Measurements from ENCODE around the gene ALG14. TPM values are rescaled to one million over a fixed set of nuclear protein-coding genes. Genes with fewer than 3 reads are reported as not detected.

ALG14 gene
- polyA plus RNA-seq, 1 of the 3 experiments (the other 2 are of a cell fraction) = 2.5 TPM

GRCh38 chr1:95049935-95050334 is 22.8 kb downstream of the ALG14 start:
- TF ChIP-seq NFIC (IDR thresholded peaks at IDR 0.05; ENCODE audit: borderline replicate concordance) = no peak
- TF ChIP-seq MEF2A (IDR thresholded peaks at IDR 0.05; ENCODE audit: borderline replicate concordance, low read depth) = no peak
- TF ChIP-seq SMC3 (IDR thresholded peaks at IDR 0.05; ENCODE audit: low read depth, low read length) = no peak
- no peak for TF ChIP-seq TEAD4 (IDR thresholded peaks at IDR 0.05; ENCODE audit: borderline replicate concordance, insufficient read depth)
- no peak for TF ChIP-seq POLR2AphosphoS5 (IDR thresholded peaks at IDR 0.05; ENCODE audit: low read depth, low read length)
- TF ChIP-seq GABPA (IDR thresholded peaks at IDR 0.05; ENCODE audit: low read depth) = no peak
- no peak for TF ChIP-seq YY1 (IDR thresholded peaks at IDR 0.05; ENCODE audit: low read depth)
- TF ChIP-seq FOXJ3 (CRISPR knock-in tag; IDR thresholded peaks at IDR 0.05) = no peak
- TF ChIP-seq RCOR1 (IDR thresholded peaks at IDR 0.05; ENCODE audit: low read length) = no peak
- no peak for TF ChIP-seq NRF1 (IDR thresholded peaks at IDR 0.05; ENCODE audit: low read depth, low read length)
- no peak for TF ChIP-seq SIN3A (IDR thresholded peaks at IDR 0.05; ENCODE audit: borderline replicate concordance, low read depth, low read length)
- no peak for TF ChIP-seq EP300 (IDR thresholded peaks at IDR 0.05; ENCODE audit: borderline replicate concordance in 1 of 2, low read depth in 1 of 2, low read length in 1 of 2)
- TF ChIP-seq, protein P1, sequence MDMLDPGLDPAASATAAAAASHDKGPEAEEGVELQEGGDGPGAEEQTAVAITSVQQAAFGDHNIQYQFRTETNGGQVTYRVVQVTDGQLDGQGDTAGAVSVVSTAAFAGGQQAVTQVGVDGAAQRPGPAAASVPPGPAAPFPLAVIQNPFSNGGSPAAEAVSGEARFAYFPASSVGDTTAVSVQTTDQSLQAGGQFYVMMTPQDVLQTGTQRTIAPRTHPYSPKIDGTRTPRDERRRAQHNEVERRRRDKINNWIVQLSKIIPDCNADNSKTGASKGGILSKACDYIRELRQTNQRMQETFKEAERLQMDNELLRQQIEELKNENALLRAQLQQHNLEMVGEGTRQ (IDR thresholded peaks at IDR 0.05; ENCODE audit: borderline replicate concordance, low read depth, low read length) = no peak
- CTCF ChIA-PET = interaction anchor here (0.8 to 1.5 kb wide), 6 partner anchors 8 to 242 kb away, joined by 3 to 11 read pairs (median 4); partner anchors contain the start of gene RWDD3

DNA sequence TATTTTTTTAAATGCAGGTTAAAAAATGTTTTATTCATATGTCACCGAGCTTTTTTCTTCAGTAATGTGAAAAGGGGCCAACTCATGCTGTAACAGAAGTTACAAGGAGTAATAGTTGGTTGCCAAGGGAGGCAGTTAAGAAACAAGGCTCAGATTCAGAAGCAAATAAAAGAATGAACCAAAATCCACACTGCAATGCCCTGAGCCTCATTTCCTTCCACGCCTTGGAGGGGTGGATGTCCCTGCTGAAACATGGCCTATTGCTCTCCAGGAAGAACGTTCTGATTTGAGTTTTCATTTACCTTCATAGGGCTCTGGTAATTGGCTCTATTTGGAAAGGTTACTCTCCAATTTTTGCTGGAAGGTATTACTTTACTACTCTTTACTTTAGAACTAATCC is 24.4 kb downstream of the ALG14 start:
- H3K79me2 ChIP-seq (ENCODE audit: insufficient read depth) = no peaks in the 10 kb centered on the region
- no peak overlapping the region for H3K4me2 ChIP-seq
- no peaks in the 10 kb centered on the region for H3K9me2 ChIP-seq
- no peaks in the 10 kb centered on the region for H3K27me3 ChIP-seq (ENCODE audit: insufficient read depth)
- H4K20me1 ChIP-seq (ENCODE audit: insufficient read depth) = no peaks in the 10 kb centered on the region
- no peak for DNase-seq
- no peak overlapping the region for H3K4me3 ChIP-seq (ENCODE audit: low read depth in 2 of 2, low read length in 1 of 2)
- WGBS (ENCODE audit: low lambda C conversion rate) = 78% methylated on average over 3 of the region's 3 CpGs
- H3K9ac ChIP-seq = no peak overlapping the region
- H3K27ac ChIP-seq (ENCODE audit: low read depth in 2 of 2, low read length in 1 of 2) = peak overlapping the region in 1 of 2 experiments; percentile 48; a peak in 1 of 4 replicates
- H3K9me3 ChIP-seq = no peaks in the 10 kb centered on the region
- TF ChIP-seq FOXJ3 (CRISPR knock-in tag; IDR thresholded peaks at IDR 0.05) = no peak
- TF ChIP-seq SMC3 (IDR thresholded peaks at IDR 0.05; ENCODE audit: low read depth, low read length) = no peak
- no peak for TF ChIP-seq NFIC (IDR thresholded peaks at IDR 0.05; ENCODE audit: borderline replicate concordance)
- TF ChIP-seq PBX3 (IDR thresholded peaks at IDR 0.05) = no peak
- TF ChIP-seq, protein P2, sequence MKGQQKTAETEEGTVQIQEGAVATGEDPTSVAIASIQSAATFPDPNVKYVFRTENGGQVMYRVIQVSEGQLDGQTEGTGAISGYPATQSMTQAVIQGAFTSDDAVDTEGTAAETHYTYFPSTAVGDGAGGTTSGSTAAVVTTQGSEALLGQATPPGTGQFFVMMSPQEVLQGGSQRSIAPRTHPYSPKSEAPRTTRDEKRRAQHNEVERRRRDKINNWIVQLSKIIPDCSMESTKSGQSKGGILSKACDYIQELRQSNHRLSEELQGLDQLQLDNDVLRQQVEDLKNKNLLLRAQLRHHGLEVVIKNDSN (IDR thresholded peaks at IDR 0.05; ENCODE audit: borderline replicate concordance, low read depth) = no peak
- no peak for TF ChIP-seq RAD21 (IDR thresholded peaks at IDR 0.05; ENCODE audit: low read length)
- TF ChIP-seq, protein P1 (IDR thresholded peaks at IDR 0.05; ENCODE audit: borderline replicate concordance, low read depth, low read length) = no peak
- TF ChIP-seq MAX (IDR thresholded peaks at IDR 0.05; ENCODE audit: low read depth) = no peak
- no peak for TF ChIP-seq CTCF (IDR thresholded peaks at IDR 0.05)
- no peak for TF ChIP-seq FOXM1 (IDR thresholded peaks at IDR 0.05; ENCODE audit: low read depth)
- no peak for TF ChIP-seq EZH2phosphoT487 (IDR thresholded peaks at IDR 0.05; ENCODE audit: borderline replicate concordance, low read depth)
- no peak for TF ChIP-seq POLR2AphosphoS5 (IDR thresholded peaks at IDR 0.05; ENCODE audit: low read depth, low read length)
- TF ChIP-seq GABPA (IDR thresholded peaks at IDR 0.05; ENCODE audit: low read depth) = no peak
- TF ChIP-seq RFX5 (IDR thresholded peaks at IDR 0.05; ENCODE audit: low read length) = no peak
- peaks cover 0 to 13% of the 10 kb centered on the region in 2 experiments; a peak in 2 of 4 replicates for H3K4me1 ChIP-seq (ENCODE audit: control insufficient read depth in 1 of 2, insufficient read depth in 2 of 2, low read depth in 1 of 2, low read length in 1 of 2)
- H3F3A ChIP-seq (replicated peaks; ENCODE audit: insufficient read depth) = no peaks in the 10 kb centered on the region
- no peaks in the 10 kb centered on the region for H3K36me3 ChIP-seq (replicated peaks in 1 of 2; ENCODE audit: control insufficient read depth in 1 of 2, insufficient read depth in 2 of 2, low read length in 1 of 2)
- no peak overlapping the region for H2AFZ ChIP-seq (ENCODE audit: low read depth)
- ChIA-PET POLR2A (no interaction called here), CTCF (interaction anchor here (0.7 to 2.4 kb wide), 4 partner anchors 13 to 223 kb away, joined by 4 to 11 read pairs (median 7); no protein-coding TSS in a partner anchor)

More at GRCh38 chr1:95049935-95050334, 22.8 kb downstream of the ALG14 start:
- no peak overlapping the region for H3K4me2 ChIP-seq
- H3K9ac ChIP-seq = no peak overlapping the region
- H3K79me2 ChIP-seq (ENCODE audit: insufficient read depth) = no peaks in the 10 kb centered on the region
- 67% methylated on average over 5 of the region's 5 CpGs for WGBS (ENCODE audit: low lambda C conversion rate)
- H4K20me1 ChIP-seq (ENCODE audit: insufficient read depth) = no peaks in the 10 kb centered on the region
- no peaks in the 10 kb centered on the region for H3K36me3 ChIP-seq (replicated peaks in 1 of 2; ENCODE audit: control insufficient read depth in 1 of 2, insufficient read depth in 2 of 2, low read length in 1 of 2)
- POLR2A ChIA-PET = no interaction called here
- DNase-seq = no peak
- H3K27me3 ChIP-seq (ENCODE audit: insufficient read depth) = no peaks in the 10 kb centered on the region
- no peaks in the 10 kb centered on the region for H3K9me3 ChIP-seq
- H3K9me2 ChIP-seq = no peaks in the 10 kb centered on the region
- peak overlapping the region in 1 of 2 experiments; percentile 79; a peak in 2 of 4 replicates for H3K27ac ChIP-seq (ENCODE audit: low read depth in 2 of 2, low read length in 1 of 2)
- peaks cover 0 to 13% of the 10 kb centered on the region in 2 experiments; a peak in 2 of 4 replicates for H3K4me1 ChIP-seq (ENCODE audit: control insufficient read depth in 1 of 2, insufficient read depth in 2 of 2, low read depth in 1 of 2, low read length in 1 of 2)
- no peaks in the 10 kb centered on the region for H3F3A ChIP-seq (replicated peaks; ENCODE audit: insufficient read depth)
- no peak overlapping the region for H3K4me3 ChIP-seq (ENCODE audit: low read depth in 2 of 2, low read length in 1 of 2)
- no peak overlapping the region for H2AFZ ChIP-seq (ENCODE audit: low read depth)

Data from SK-N-SH (cell line).